ENCODE data around the gene CDK5RAP2.

CDK5RAP2 gene

DNA sequence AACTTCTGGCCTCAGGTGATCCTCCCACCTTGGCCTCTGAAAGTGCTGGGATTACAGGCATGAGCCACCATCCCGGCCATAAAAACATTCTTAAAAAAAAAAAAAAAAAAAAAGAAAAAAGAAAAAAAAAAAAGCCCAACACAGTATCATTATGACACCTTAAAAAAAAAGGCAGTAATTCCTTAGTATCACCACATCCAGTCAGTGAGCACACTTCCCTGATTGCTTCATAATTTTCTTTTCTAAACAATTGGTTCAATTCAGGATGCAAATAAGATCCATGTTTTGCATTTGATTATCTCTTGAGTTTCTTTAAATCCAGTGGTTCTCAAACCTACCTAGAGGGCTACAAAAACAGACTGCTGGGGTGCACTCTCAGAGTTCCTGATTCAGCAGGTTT lies 182.5 kb downstream of the CDK5RAP2 start:
- no peak for DNase-seq (ENCODE audit: low spot score)

- DNase-seq (ENCODE audit: low spot score): no peak
Measured at GRCh38 chr9:120396931-120397330, 183.0 kb downstream of the CDK5RAP2 start.

- no peak for DNase-seq (ENCODE audit: low spot score)
Measured at GRCh38 chr9:120396418-120396817, 183.5 kb downstream of the CDK5RAP2 start.

GRCh38 chr9:120395376-120395775 lies 184.6 kb downstream of the CDK5RAP2 start:
- DNase-seq (ENCODE audit: low spot score): no peak

DNA sequence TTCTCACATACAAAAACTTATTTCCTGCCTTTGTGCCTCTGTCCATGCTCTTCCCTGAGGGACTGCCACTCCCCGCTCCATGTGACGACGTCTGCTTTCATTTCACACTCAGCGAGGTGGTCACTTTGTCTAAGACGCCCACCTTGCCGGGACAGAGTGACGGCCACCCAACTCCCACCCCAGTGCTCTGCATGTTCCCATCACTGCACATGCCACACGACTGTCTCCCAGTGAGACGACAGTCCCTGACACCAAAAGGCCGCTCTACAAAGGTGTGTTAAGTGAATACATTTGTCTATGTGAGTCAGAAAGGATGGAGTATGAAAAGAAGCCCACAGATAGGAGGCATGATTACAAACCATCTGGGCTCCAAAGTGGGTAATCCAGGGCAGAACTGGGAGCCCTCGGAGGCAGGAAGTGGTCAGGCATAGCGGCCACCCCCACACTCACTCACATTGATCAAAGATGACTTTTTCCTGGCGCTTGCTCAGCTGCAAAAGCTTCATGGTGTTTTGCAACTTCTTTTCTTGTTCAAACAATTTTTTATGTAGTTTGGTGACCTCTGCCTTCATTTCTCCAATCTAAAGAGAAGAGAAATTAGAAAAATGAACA lies 185.8 kb downstream of the CDK5RAP2 start:
- DNase-seq (ENCODE audit: low spot score): no peak

DNA sequence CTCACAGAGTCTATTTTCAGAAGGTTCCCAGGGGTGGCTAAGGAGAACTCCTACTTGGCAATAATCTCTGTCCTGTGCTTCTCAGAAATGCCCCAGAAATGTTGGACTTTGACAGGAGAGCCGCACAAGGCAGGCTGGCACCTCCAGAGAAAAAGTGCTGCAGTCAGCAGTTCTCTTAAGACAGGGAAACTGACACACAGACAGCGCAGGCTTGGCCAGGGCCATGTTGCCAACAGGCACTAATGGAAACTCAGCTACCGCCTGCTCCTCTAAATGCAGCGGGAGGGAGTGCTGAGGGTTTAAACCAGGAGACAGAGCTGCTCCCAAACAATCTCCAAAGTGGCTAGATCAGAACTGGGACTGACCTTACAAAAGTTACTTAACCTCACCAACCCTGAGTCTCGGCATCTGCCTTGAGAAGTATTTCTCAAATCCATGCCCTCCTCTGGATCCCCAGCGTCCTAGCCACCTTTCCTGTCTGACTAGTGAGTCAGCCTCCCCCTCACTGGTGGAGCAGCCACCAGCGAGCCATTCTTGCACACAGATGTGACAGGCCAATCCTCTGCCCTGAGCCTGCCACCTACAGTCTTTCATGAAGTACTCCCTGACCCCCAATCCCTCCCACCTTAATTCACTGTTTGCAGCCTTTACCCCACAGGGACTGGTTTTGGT lies 186.4 kb downstream of the CDK5RAP2 start:
- DNase-seq (ENCODE audit: low spot score): no peak

DNA sequence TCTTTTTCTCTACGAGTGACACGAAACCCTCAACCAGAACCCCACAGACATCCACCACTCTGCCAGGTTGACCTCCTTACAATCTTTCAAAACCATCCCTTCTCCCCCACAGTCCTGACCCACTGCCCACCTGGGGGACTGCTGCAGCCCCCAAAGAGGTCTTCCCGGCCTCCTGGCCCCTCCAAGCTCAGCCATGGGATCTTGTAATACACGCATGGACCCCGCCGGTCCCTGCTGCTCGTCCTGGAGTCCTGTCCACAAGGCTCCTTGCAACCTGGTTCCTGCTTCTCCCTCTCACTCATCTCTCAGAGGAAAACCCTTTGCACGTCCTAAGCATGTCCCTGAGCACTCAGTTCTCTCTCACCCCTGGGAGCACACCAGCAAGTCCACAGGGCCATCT lies 187.3 kb downstream of the CDK5RAP2 start:
- DNase-seq (ENCODE audit: low spot score): no peak

DNA sequence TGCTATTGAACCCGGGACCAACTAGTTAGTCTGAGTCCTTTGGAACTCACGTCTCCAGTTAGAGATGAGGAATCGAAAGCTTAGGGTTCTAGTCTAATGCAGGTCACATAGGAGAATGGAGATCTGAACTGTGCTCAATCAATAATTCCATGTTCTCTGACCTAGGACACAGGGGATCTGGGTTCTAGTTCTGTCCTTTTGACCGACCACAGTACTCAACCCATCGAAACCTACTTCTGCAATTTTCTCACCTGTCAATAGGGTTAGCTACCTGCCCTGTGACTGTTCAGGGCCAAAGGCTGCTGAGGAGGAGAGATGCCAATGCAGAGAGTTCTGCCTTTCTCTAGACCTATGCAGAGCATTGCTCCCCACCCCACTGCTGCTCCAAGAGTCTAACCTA lies 187.7 kb downstream of the CDK5RAP2 start:
- no peak for DNase-seq (ENCODE audit: low spot score)

GRCh38 chr9:120391691-120392090 lies 188.3 kb downstream of the CDK5RAP2 start:
- no peak for DNase-seq (ENCODE audit: low spot score)

DNA sequence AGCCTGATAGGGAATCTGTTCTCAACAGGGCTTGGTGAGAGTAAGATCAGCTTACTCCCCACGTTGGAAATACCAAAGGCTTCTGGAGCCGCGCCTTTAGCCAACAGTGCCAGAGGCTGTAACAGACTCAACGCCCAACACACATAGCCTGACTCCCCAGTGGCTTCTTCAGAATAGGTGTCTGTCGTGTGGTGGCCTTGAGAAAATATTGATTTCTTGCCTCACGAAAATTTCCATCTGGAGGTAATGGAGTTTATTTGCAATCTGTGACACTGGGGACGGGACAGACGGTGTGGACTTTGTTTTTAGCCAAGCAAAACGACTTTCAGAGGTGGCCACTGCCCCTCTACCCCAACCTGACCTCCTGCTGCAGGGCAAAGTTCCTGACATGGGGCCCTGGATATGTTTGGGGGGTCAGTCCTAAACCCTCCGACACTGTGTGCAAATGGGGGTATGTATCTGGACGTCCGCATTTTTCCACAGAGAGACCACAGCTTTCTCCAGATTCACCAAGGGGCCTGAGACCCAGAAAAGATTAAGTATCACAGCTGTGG lies 189.3 kb downstream of the CDK5RAP2 start:
- DNase-seq (ENCODE audit: low spot score): no peak

DNA sequence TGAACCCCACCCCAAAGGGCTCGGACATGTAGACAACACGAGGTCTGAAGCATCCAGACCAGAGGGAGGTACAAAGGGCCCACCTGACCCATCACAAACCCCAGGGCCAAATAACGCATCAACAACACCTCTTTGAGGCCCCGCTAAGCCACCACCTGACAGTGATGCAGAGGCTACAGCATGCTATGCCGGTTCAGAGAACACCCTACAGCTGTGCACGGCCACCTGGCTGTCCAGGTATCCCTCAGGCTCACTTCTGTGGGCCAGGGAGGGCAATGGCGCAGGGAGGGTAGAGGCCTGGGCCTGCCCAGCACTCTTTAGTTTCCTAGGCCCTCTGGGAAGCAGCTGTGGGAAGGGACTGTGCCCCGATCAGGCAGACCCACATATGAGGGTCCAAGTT lies 190.1 kb downstream of the CDK5RAP2 start:
- DNase-seq (ENCODE audit: low spot score): no peak

DNA sequence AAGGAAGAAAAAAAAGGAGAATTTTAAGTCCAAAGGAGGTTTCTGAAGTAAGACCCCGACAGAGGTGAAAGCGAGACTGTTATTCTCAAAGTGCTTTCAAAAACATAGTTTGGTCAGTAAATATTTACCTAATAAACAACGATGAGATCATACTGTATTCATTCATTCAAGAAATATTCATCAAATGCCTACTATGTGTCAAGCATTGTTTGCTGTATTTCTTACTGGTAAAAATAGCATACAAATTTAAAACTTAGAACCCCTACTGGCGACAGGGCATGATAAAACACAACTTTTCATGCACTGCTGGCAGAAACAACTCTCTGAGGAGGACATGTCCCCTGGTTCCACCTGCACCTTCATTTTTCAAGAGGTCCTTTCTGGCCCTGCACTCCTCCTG lies 190.7 kb downstream of the CDK5RAP2 start:
- no peak for DNase-seq (ENCODE audit: low spot score)

GRCh38 chr9:120388003-120388855 lies 191.7 kb downstream of the CDK5RAP2 start:
- DNase-seq (ENCODE audit: low spot score): no peak

DNA sequence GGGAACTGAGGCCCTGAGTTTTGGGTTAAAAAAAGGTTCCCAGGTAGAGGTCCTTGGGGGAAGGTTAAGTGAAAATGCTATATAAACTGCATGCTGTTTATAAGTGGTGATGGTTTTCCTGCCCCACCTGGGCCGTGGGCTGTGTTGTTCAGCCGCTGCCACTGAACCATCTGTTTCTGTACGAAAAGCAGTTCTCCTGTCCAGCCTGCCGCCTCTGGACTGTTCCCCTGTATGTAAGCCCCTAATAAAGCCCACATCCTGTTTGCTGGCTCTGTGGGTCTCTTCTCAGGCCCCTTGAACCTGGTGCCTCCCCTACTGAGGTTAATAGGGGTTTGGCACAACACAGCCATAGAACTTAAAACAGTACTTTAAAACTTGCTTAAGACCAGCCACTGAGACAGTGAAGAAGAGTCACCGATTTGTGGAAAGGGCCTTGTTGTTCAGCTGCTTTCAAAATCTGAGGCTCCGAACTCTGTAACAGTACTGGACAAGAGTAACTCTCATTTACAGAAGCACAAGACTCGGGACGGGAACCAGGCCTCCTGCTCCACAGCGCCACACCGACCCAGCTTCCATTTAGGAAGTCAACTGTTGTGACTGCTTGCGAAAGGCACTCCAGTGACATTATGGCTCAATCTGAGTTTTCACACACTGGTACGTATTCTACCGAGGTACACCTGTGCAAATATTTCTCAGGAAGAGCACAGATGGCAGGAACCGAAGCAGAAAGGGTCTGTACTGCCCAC lies 192.5 kb downstream of the CDK5RAP2 start:
- DNase-seq (ENCODE audit: low spot score): no peak

GRCh38 chr9:120386390-120387131 lies 193.4 kb downstream of the CDK5RAP2 start:
- DNase-seq (ENCODE audit: low spot score): no peak

DNA sequence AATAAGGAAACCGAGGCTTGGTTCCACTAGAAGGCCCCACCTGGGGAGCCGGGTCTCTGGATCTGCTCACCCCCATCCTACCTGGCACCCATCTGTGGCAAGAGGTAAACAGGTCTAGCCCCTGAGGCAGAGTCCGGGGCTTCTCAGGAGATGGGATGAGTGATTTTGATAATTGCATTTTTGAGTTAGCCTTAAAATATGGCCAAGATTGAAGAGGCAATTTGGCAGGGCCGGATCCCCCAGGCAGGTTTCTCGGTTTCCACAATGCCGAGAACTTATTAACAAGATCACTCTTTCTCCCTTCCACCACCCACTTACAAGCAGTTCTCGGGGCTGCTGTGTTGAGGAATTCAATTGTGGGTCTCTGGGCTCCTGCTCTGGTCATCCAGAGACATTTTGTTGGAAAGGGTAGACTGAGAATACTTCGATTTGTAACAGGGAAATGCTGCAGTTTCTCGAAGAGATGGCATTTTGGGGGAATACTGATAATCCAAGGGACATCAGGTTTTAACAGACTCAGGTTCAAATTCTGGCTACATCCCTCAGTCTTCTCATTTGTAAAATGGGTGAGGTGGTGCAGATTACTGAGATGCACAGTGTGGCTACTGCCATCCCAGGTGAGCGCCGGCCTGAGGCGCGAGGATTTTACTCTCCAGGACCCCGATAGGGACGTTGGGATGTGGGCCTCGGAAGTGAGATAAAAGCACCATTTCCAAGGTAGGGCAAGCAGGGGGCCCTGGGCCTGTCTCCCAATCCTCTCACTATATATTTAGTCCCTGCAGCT lies 194.2 kb downstream of the CDK5RAP2 start:
- DNase-seq (ENCODE audit: low spot score): no peak

- no peak for DNase-seq (ENCODE audit: low spot score)
Measured at GRCh38 chr9:120384925-120385272, 195.1 kb downstream of the CDK5RAP2 start.

GRCh38 chr9:120383999-120384924 lies 195.7 kb downstream of the CDK5RAP2 start:
- DNase-seq (ENCODE audit: low spot score): no peak

DNA sequence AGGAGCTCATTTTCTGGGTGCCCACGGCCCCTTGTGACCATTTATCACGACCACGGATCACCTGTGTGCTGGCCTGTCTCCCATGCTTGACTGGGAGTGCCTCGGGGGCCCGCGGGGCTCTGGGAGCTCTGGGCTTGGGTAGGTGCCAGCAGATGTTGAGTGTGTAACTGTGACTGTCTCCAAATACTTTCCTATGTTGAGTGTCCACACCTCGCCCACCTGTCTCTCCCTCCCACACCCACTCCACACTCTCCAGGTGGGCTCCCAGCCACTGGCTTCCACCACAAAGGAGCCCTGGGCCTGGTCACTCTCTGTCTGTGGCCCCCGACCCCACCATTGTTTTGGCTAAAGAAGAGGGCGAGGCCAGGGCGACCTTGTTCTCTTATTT lies 196.4 kb downstream of the CDK5RAP2 start:
- no peak for DNase-seq (ENCODE audit: low spot score)

- no peak for DNase-seq (ENCODE audit: low spot score)
Measured at GRCh38 chr9:120382453-120382852, 197.5 kb downstream of the CDK5RAP2 start.
